GM06990 (cell line): ENCODE measurements around the gene COL6A3.
A peak's percentile ranks its signal among the peaks of the same experiment; 100 is the strongest.

Experiments used
- DNase-seq: peaks from one replicate; pipeline ENCODE4 v3.0.0-alpha.2; 2011; ENCODE audit not compliant: insufficient read length; ENCODE audit errors: extremely low read depth
- H3K27me3 ChIP-seq: replicated peaks from 2 replicates; pipeline ENCODE4 v1.6.0; 2011; ENCODE audit warnings: low read length; ENCODE audit not compliant: control insufficient read depth, insufficient read depth
- H3K36me3 ChIP-seq: 2 replicates; pipeline ENCODE4 v1.5.1; 2011; ENCODE audit warnings: low read length; ENCODE audit not compliant: control insufficient read depth, insufficient read depth
- H3K4me3 ChIP-seq: replicated peaks from 2 replicates; pipeline ENCODE4 v1.5.1; 2011; ENCODE audit warnings: low read depth, mild to moderate bottlenecking, control low read depth, low read length
- TF ChIP-seq, protein P1 (sequence below): IDR thresholded peaks from 2 replicates; pipeline ENCODE4 v1.5.1; 2011; ENCODE audit warnings: low read length, control low read depth, mild to moderate bottlenecking, inconsistent platforms; ENCODE audit not compliant: insufficient read depth, poor library complexity, severe bottlenecking

COL6A3 gene

GRCh38 chr2:237423891-237424290, 9.9 kb upstream of the COL6A3 start:
- no peak for DNase-seq
- Histone ChIP-seq H3K36me3 (no peaks in the 10 kb centered on the region), H3K27me3 (no peaks in the 10 kb centered on the region; the same call in 1 of the 2 replicates), H3K4me3 (no peak overlapping the region)
- TF ChIP-seq, protein P1, sequence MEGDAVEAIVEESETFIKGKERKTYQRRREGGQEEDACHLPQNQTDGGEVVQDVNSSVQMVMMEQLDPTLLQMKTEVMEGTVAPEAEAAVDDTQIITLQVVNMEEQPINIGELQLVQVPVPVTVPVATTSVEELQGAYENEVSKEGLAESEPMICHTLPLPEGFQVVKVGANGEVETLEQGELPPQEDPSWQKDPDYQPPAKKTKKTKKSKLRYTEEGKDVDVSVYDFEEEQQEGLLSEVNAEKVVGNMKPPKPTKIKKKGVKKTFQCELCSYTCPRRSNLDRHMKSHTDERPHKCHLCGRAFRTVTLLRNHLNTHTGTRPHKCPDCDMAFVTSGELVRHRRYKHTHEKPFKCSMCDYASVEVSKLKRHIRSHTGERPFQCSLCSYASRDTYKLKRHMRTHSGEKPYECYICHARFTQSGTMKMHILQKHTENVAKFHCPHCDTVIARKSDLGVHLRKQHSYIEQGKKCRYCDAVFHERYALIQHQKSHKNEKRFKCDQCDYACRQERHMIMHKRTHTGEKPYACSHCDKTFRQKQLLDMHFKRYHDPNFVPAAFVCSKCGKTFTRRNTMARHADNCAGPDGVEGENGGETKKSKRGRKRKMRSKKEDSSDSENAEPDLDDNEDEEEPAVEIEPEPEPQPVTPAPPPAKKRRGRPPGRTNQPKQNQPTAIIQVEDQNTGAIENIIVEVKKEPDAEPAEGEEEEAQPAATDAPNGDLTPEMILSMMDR: no peak

DNA sequence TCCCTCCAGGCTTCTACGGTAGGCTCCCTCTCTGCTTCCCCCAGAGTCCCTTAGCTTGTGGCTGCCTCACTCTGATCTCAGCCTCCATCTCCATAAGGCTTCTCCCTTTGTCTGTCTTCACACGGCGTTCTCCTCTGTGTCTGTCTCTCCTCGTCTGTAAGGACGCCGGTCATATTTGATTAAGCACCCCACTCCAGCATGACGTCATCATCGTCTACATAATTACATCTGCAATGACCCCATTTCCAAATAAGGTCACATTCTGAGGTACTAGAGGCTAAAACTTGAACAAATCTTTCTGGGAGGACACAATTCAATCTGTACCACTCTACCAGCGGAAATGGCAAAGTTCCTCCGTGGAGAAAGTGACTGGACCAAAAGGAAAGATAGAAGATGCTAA, 8.3 kb upstream of the COL6A3 start:
- H3K36me3 ChIP-seq: no peaks in the 10 kb centered on the region
- no peaks in the 10 kb centered on the region; the same call in 1 of the 2 replicates for H3K27me3 ChIP-seq
- H3K4me3 ChIP-seq: no peak overlapping the region
- no peak for DNase-seq
- TF ChIP-seq, protein P1: no peak

- no peaks in the 10 kb centered on the region; the same call in 1 of the 2 replicates for H3K27me3 ChIP-seq
- H3K36me3 ChIP-seq: no peaks in the 10 kb centered on the region
- TF ChIP-seq, protein P1: peak; percentile 87
- no peak overlapping the region for H3K4me3 ChIP-seq
- peak; percentile 74 for DNase-seq
Measured at GRCh38 chr2:237421542-237422116, 7.7 kb upstream of the COL6A3 start.

GRCh38 chr2:237418300-237418699, 4.3 kb upstream of the COL6A3 start:
- Histone ChIP-seq H3K4me3 (no peak overlapping the region), H3K27me3 (peaks cover 2% of the 10 kb centered on the region; the same call in 1 of the 2 replicates), H3K36me3 (no peaks in the 10 kb centered on the region)
- TF ChIP-seq, protein P1: no peak
- no peak for DNase-seq

- DNase-seq: no peak
- no peak overlapping the region for H3K4me3 ChIP-seq
Measured at GRCh38 chr2:237412988-237413776, 782 bp downstream of the COL6A3 start.

More at GRCh38 chr2:237412988-237413776, 782 bp downstream of the COL6A3 start:
- H3K36me3 ChIP-seq: no peaks in the 10 kb centered on the region
- TF ChIP-seq, protein P1: no peak
- H3K27me3 ChIP-seq: peaks cover 5% of the 10 kb centered on the region
